Panc1 (cell line): ENCODE data around the gene C1D. TPM values are rescaled to one million over a fixed set of nuclear protein-coding genes. Genes with fewer than 3 reads are reported as not detected.

Experiments
- ATAC-seq: fragments of 200-7000 bp; cut with Tn5 transposase; 2 replicates; pipeline ENCODE4 v1.9.1; 2020; ENCODE audit warnings: mild to moderate bottlenecking, moderate library complexity
- BruUV-seq: library from RNA; stranded (reverse); fragments of 400-500 nt; replicated peaks from 2 replicates; lab custom pipeline; 2021; lab: Mats Ljungman, UMichigan
- CTCF ChIA-PET: fragments of 300-600 bp; sonication (Branson Sonifier 250); formaldehyde crosslinking; loops from one replicate; lab custom pipeline; 2022; ENCODE audit warnings: antibody characterized with exemption; lab: Charles Lee
- POLR2A ChIA-PET: fragments of 300-600 bp; sonication (Branson Sonifier 250); formaldehyde crosslinking; loops from one replicate; lab custom pipeline; 2022; ENCODE audit warnings: antibody characterized with exemption; lab: Charles Lee
- DNase-seq: peaks from one replicate; pipeline ENCODE4 v3.0.0-alpha.2; 2010; ENCODE audit warnings: low read depth, low spot score
- H3K27ac ChIP-seq: 2 replicates; pipeline ENCODE4 v1.5.1; 2011; ENCODE audit warnings: mild to moderate bottlenecking, low read length, inconsistent platforms
- H3K27me3 ChIP-seq: fragments of 200-500 bp; sonication (Bioruptor generic); 2 replicates; pipeline ENCODE4 v1.6.0; 2014; ENCODE audit warnings: low read length, inconsistent platforms; ENCODE audit not compliant: control insufficient read depth, insufficient read depth
- H3K36me3 ChIP-seq: fragments of 200-500 bp; sonication (Bioruptor generic); 2 replicates; pipeline ENCODE4 v1.5.1; 2014; ENCODE audit warnings: inconsistent platforms, mild to moderate bottlenecking, low read length, moderate library complexity; ENCODE audit not compliant: control insufficient read depth, insufficient read depth
- H3K4me1 ChIP-seq: 2 replicates; pipeline ENCODE4 v1.5.1; 2011; ENCODE audit warnings: inconsistent platforms, mild to moderate bottlenecking, low read length, moderate library complexity; ENCODE audit not compliant: control insufficient read depth, insufficient read depth
- H3K4me3 ChIP-seq, 2 experiments: 2 replicates each; pipeline ENCODE4 v1.5.1; 2011 to 2012; ENCODE audit warnings: low read depth in 2 of 2, low read length in 2 of 2, mild to moderate bottlenecking in 2 of 2, inconsistent platforms in 1 of 2, moderate library complexity in 1 of 2
- H3K9me3 ChIP-seq: fragments of 200-500 bp; sonication (Bioruptor generic); 2 replicates; pipeline ENCODE4 v1.5.1; 2014; ENCODE audit warnings: low read depth, mild to moderate bottlenecking, inconsistent platforms, low read length, moderate library complexity; ENCODE audit not compliant: control insufficient read depth, insufficient read depth
- CTCF ChIP-seq: fragments of 450-650 bp; IDR thresholded peaks from 2 replicates; pipeline ENCODE4 v1.5.1; 2017; ENCODE audit warnings: mild to moderate bottlenecking
- POLR2AphosphoS5 ChIP-seq: IDR thresholded peaks from 2 replicates; pipeline ENCODE4 v1.6.1; 2012; ENCODE audit warnings: mild to moderate bottlenecking, low read depth, low read length, moderate library complexity
- REST ChIP-seq, 2 experiments: IDR thresholded peaks; 2 replicates each; pipeline ENCODE4 v1.6.1; 2011 to 2012; ENCODE audit warnings: low read depth in 2 of 2, control low read depth in 1 of 2, low read length in 1 of 2, mild to moderate bottlenecking in 1 of 2, moderate library complexity in 1 of 2; ENCODE audit not compliant: insufficient read depth in 1 of 2
- SIN3A ChIP-seq: IDR thresholded peaks from 2 replicates; pipeline ENCODE4 v1.6.1; 2012; ENCODE audit warnings: low read depth, mild to moderate bottlenecking, low read length, moderate library complexity, borderline replicate concordance; ENCODE audit not compliant: insufficient read depth
- TCF7L2 ChIP-seq: IDR thresholded peaks from 2 replicates; pipeline ENCODE4 v1.6.1; 2011; ENCODE audit warnings: mild to moderate bottlenecking, low read depth, low read length, inconsistent platforms
- in situ Hi-C: cut with HindIII; loops from 2 replicates; pipeline ENCODE4 v1.10.0; 2016; ENCODE audit warnings: low sequenced_read_pairs, low pct_unique_long_range_greater_than_20kb
- intact Hi-C: fragments of 100-400 bp; cut with micrococcal nuclease; formaldehyde crosslinking; loops from one replicate; pipeline ENCODE4 v1.10.0; 2022; ENCODE audit not compliant: unreplicated experiment
- total RNA-seq: library from RNA; stranded (reverse); gene quantifications from one replicate; pipeline ENCODE4 v1.2.1, GENCODE V29; 2021; ENCODE audit not compliant: unreplicated experiment

C1D gene
- total RNA-seq, 1 experiment from 2014 or later, result 16.8 TPM

- ATAC-seq, result no peak
- POLR2A ChIA-PET, result no interaction called here
- TF ChIP-seq TCF7L2, result no peak
- TF ChIP-seq REST (IDR thresholded peaks at IDR 0.05; ENCODE audit: insufficient read depth in 1 of 2, low read depth in 2 of 2, low read length in 1 of 2), result no peak
- no peak for TF ChIP-seq POLR2AphosphoS5
- TF ChIP-seq CTCF, result no peak
- no peak for TF ChIP-seq SIN3A
- intact Hi-C loops, result no loop called here
- no peak for DNase-seq
- H3K9me3 ChIP-seq, result no peaks in the 10 kb centered on the region
- in situ Hi-C loops, result no loop called here
- H3K36me3 ChIP-seq, result no peaks in the 10 kb centered on the region
- H3K4me3 ChIP-seq, result no peak overlapping the region
- no peak overlapping the region for H3K27ac ChIP-seq
- H3K27me3 ChIP-seq, result no peaks in the 10 kb centered on the region
- CTCF ChIA-PET, result no interaction called here
- no TSS peak for BruUV-seq
- no peaks in the 10 kb centered on the region for H3K4me1 ChIP-seq
Measured at GRCh38 chr2:68099260-68099659, 36.5 kb upstream of the C1D start.

- BruUV-seq, result no TSS peak
- CTCF ChIA-PET, result no interaction called here
- Histone ChIP-seq H3K27me3 (no peaks in the 10 kb centered on the region), H3K36me3 (no peaks in the 10 kb centered on the region), H3K9me3 (no peaks in the 10 kb centered on the region), H3K4me3 (no peak overlapping the region), H3K27ac (no peak overlapping the region), H3K4me1 (no peaks in the 10 kb centered on the region)
- no peak for TF ChIP-seq POLR2AphosphoS5
- TF ChIP-seq SIN3A, result no peak
- TF ChIP-seq CTCF, result no peak
- no peak for TF ChIP-seq REST (IDR thresholded peaks at IDR 0.05; ENCODE audit: insufficient read depth in 1 of 2, low read depth in 2 of 2, low read length in 1 of 2)
- ATAC-seq, result no peak
- DNase-seq, result no peak
- POLR2A ChIA-PET, result no interaction called here
- in situ Hi-C loops (no loop called here), intact Hi-C loops (no loop called here)
Measured at GRCh38 chr2:68098291-68098797, 35.5 kb upstream of the C1D start.
